ENCODE results near the gene BLNK.

- TF ChIP-seq EP300 (IDR thresholded peaks at IDR 0.05) (no peak), CTCF (IDR thresholded peaks at IDR 0.05) (no peak), POLR2A (IDR thresholded peaks at IDR 0.05) (no peak)
These were observed 4.1 kb downstream of the BLNK start for GRCh38 chr10:96267234-96267705.

Data from upper lobe of left lung (tissue), 4 donors.